HG02981 (cell line): ENCODE data around the gene FAM131A.

Experiments used
- ATAC-seq: cut with Tn5 transposase; IDR thresholded peaks from one replicate; pipeline ENCODE4 v1.9.1; 2021; ENCODE audit warnings: mild to moderate bottlenecking, moderate library complexity; ENCODE audit not compliant: unreplicated experiment

Gene FAM131A

GRCh38 chr3:184337399-184337714 is at the start of gene FAM131A:
Gene FAM131A, plus strand, starts transcription at chr3:184337600. Its CDS starts 31 bp downstream, at chr3:184337631.
- no peak for ATAC-seq

GRCh38 chr3:184289426-184289938 is 47.9 kb upstream of the FAM131A start:
- ATAC-seq: no peak

- no peak for ATAC-seq
Measured at GRCh38 chr3:184290331-184290730, 47.1 kb upstream of the FAM131A start.

GRCh38 chr3:184291044-184291737 is 46.2 kb upstream of the FAM131A start:
- no peak for ATAC-seq

GRCh38 chr3:184291738-184292445 is 45.5 kb upstream of the FAM131A start:
- ATAC-seq: no peak

GRCh38 chr3:184295771-184296170 is 41.6 kb upstream of the FAM131A start:
- ATAC-seq: no peak

- ATAC-seq: no peak
Measured at GRCh38 chr3:184296616-184297015, 40.8 kb upstream of the FAM131A start.

GRCh38 chr3:184298759-184299487 is 38.5 kb upstream of the FAM131A start, which contains the start of gene PSMD2:
Gene PSMD2, plus strand, starts transcription at chr3:184299241. Its CDS starts 26 bp downstream, at chr3:184299267.
- ATAC-seq: peak; percentile 93

GRCh38 chr3:184299488-184300377 is 37.7 kb upstream of the FAM131A start:
- ATAC-seq: no peak

- ATAC-seq: no peak
Measured at GRCh38 chr3:184300378-184300720, 37.1 kb upstream of the FAM131A start.

- ATAC-seq: no peak
Measured at GRCh38 chr3:184305577-184305976, 31.8 kb upstream of the FAM131A start.

GRCh38 chr3:184306341-184306972 is 30.9 kb upstream of the FAM131A start:
- ATAC-seq: no peak

GRCh38 chr3:184307915-184308314 is 29.5 kb upstream of the FAM131A start:
- ATAC-seq: no peak

- ATAC-seq: no peak
Measured at GRCh38 chr3:184308744-184309143, 28.7 kb upstream of the FAM131A start.

GRCh38 chr3:184311633-184312032 is 25.8 kb upstream of the FAM131A start:
- ATAC-seq: no peak

GRCh38 chr3:184314363-184314699 is 23.1 kb upstream of the FAM131A start, which contains the start of gene EIF4G1:
Gene EIF4G1, plus strand, starts transcription at chr3:184314606. Its CDS starts 1,191 bp downstream, at chr3:184315797.
- peak; percentile 79 for ATAC-seq

GRCh38 chr3:184314700-184315542 is 22.5 kb upstream of the FAM131A start:
- ATAC-seq: peak; percentile 60

- ATAC-seq: peak; percentile 0
Measured at GRCh38 chr3:184315543-184315867, 21.9 kb upstream of the FAM131A start.

- no peak for ATAC-seq
Measured at GRCh38 chr3:184315871-184316661, 21.3 kb upstream of the FAM131A start.
